CD4-positive, alpha-beta T cell treated with Interferon alpha-2 for 1 hour (primary cell): Measurements from ENCODE around the gene CACNG6.
A peak's percentile ranks its signal among the peaks of the same experiment; 100 is the strongest.

Source experiments
- DNase-seq, 2 donors: peaks; one replicate each; pipeline ENCODE4 v3.0.0-alpha.2; 2020 to 2022

The CACNG6 gene

DNA sequence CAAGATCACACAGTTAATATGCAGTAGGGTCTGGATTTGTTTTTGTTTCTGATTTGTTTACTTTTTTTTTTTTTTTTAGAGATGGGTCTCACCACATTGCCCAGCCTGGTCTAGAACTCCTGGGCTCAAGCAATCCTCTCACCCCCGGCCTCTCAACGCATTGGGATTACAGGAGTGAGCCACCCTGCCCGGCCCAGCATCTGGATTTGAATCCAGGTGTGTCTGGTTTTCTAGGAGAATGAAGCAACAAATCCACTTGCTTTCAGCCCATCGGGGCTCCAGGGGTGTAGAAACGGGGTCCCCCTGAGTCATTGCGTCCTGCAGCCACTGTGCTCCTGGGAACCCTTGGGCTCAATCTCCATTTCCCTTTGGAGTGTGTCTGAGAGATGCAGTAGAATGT is 22.1 kb upstream of the CACNG6 start:
- no peak for DNase-seq

DNA sequence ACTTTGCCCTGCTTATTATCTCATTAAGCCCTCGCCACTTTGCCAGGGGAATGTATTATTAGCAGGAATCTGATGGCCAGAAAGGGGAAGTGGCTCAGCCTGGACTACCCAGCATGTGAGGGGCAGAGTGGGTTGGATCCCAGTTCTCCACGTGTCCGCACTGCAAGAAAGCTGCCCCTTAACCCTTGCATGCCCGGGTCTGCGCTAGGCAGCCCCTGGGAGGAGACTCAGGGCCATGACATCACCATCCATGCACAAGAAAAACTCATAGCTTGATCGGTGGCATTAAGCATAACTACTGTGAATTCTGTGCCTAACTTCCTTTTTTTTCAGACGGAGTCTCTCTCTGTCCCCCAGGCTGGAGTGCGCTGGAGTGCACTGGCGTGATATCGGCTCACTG is 19.8 kb upstream of the CACNG6 start:
- DNase-seq: no peak

DNA sequence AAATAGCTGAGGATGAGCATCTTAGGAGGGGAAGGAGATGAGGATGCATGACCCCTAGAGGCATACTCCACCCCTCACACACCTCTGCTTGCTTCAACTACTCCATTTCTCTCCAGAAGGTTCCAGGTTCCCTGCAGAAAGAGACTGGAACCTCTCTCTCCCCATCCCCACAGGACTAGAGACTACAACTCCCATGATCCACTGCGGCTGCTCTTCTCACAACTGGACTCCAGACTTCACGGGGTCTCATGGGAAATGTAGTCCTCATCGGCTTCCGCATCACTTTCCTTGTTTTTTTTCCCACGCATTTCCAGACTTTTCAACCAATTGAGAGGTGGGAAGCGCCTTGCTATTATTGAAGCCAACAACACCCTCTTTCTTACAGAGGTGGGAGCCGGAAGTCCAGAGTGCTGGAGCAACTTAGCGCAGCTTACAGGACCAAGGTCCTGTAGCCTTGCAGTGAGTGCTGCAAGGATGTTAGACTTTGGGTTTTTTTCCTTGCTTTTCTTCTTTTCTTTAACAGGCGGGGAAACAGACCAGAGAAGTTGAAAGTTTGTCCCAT is 13.9 kb upstream of the CACNG6 start:
- DNase-seq: peak; percentile 72 to 77

DNA sequence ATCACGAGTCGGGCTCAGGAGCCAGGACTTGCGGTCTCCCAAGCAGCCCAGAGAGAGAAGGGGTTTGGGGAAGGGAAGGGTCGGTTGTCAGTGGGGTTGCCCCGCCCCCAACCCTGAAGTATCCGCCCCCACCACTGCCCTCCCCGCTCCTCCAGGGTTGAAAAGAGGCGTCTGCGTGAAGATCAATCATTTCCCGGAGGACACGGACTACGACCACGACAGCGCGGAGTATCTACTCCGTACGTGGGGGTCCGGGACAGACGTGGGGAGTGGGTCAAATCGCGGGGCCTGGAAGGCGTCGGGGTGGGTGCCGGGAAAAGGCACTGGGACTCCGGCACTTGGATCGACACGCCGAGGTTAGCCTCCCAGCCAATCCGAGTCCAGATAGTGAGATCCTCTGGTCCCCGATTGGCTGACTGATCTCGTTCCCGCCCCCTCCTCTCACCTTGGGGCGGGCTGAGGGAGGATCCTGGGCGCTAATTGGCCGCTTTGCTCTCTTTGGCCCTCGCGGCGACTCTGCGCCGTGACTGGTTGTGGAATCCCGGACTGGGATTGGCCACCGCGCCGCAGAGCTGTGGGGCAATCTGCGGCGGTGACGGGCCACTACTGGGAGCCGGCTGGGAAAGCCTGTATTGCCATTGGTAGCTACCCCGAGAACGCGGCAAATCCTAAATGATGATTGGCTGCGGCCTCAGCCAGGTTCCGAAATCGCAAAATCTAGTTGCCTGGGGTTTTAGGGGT is 13.3 kb upstream of the CACNG6 start:
- DNase-seq: peak; percentile 47 to 68

DNA sequence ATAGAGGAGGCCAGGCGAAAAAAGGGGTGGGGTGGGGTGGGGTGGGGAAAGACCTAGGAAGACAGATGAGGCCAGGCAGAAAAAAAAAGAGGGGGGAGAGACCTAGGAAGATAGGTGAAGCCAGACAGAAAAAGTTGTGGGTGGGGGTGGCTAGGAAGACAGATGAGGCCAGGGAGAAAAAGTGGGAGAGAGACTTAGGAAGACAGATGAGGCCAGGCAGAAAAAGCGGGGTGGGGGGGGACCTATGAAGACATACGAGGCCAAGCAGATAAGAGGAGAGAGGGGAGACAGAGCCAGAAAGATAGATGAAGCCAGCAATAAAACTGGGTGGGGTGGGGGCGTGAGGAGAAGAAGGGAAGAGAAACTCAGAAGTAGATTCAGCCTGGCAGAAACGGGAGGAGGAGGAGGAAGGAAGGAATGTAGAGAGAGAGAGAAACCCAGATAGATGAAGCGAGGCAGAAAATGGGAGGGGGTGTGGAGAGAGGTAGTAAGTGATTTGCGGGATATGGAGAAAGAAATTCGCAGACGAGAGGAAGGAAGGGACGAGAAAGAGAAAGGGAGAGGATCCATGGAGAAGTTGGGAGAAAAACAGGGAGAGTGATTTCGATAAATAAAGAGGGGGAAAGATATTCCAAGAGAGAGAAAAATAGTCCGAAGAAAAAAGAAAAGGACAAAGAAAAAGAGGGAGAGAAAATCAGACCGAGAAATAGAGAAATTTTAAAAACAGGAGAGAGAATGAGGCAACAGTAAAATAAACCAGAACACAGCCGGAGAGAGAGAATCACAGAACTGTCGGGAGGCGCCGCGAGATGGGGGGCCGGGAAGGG is 12.2 kb upstream of the CACNG6 start:
- DNase-seq: no peak

DNA sequence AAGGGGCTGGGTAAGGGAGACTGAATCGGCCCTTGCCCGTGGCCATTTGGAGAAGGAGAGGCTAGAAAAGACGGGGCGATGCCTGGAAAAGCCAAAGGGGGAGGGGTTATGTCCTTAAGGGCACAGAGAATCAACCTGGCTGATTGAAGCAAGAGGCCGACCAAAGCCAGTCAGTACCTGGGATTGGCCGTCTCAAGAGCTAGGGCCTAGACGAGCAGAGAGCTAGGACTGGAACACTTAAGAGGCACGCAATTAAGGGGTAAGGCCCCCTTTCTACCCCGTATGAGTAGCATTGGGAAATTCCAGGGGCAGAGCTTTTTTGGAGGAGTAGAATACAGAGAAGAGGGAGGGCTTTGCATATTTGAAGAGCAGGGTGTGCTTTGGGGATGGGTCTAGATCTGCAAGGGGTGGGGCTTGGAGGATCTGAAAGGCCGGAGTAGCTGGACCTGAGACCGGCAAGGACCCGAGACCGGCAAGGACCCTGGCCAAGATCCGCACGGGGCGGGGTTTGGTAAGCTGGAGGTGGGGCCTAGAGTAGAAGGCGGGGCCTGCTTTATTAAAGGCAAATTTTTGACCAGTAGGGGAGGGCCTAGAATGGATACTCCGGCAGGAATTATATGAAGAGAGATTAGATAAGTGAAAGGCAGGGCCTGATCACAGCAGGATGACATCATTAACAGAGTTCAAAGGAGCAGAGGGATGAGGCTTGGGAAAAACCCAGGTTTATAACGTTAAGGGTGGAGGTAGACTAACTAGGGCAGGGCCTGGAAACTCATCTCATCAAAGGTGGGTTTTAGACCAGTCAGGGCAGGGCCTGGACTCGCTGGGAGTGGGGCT is 10.7 kb upstream of the CACNG6 start:
- DNase-seq: no peak

DNA sequence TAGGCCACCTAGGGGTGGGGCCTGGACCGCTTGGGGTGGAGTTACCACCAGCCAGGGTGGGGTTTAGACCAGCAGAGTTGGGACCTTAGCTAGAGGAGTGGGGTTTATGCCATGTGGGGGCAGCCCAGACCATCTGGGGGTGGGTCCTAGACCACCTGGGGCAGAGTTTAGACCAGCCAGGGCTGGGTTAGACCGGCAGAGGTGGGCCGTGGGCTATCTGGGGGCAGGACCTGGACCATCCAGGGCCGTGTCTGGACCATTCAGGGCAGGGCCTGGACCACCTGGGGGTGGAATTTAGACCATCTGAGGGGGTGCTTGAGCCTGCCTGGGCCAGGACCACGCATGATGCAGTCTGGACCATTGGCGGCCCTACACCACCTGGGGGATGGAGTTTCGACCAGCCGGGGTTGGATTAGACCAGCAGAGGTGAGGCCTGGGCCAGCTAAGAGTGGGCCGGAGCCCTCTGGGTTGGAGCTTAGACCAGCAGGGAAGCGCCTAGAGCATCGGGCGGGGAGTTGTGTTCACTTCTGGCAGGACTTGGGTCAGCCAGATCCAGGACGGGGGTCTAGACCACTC is 10.0 kb upstream of the CACNG6 start:
- DNase-seq: no peak

DNA sequence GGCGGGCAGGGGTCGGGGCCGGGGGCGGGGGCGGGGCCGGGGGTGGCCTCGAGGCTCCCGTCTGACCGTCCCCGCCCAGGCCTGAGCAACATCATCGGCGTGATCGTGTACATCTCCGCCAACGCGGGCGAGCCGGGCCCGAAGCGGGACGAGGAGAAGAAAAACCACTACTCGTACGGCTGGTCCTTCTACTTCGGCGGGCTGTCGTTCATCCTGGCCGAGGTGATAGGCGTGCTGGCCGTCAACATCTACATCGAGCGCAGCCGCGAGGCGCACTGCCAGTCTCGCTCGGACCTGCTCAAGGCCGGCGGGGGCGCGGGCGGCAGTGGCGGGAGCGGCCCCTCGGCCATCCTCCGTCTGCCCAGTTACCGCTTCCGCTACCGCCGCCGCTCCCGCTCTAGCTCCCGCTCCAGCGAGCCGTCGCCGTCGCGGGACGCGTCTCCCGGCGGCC is 9.4 kb upstream of the CACNG6 start:
- DNase-seq: no peak

DNA sequence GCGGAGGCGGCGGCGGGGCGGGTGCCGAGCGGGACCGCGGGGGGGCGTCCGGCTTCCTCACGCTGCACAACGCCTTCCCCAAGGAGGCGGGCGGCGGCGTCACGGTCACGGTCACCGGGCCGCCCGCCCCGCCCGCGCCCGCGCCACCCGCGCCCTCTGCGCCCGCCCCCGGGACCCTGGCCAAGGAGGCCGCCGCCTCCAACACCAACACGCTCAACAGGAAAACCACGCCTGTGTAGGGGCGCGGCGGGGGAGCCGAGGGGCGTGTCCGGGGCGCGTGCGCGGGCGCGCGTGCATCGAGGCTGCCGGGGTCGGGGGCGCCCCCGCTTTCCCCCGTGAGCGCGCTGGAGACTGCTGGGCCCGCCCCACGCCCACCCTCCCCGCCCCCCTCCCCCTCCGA is 8.8 kb upstream of the CACNG6 start:
- peak; percentile 23 to 31 for DNase-seq

DNA sequence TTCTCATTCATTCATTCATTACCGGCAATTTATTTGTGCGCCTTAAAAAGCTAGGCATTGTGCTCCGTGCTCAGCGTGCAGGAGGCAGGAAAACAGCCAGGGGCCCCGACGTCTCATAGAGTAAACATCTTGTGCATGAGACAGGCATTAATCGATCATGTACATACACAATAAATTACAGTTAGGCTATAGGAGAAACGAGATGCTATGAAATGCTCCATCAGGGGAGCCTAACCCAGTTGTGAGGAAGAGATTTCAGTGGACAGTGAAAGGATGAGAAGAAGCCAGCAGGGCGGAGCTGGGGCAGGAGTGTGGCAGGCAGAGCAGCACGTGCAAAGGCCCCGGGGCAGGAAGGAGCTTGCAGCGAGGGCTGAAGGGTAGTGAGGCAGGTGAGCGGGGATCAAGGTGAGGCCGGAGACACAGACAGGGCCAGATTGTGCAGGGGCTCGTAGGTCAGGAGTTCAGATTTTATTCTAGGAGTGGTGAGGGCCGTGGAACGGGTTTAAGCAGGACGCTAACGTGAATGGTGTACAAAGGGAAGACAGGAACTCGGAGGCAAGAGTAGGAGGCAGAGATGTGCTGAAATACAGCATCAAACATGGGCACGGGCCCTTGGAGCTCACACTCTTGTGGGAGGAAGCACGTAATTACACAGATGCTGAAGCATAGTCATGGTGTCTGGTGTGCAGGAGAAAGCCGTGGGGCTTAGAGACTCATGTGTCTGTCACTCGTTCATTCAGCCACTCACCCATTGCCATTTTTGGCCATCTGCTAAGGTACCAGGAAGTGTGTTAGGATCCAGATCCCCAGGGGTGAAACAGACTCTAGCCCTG is 7.8 kb upstream of the CACNG6 start:
- DNase-seq: no peak

DNA sequence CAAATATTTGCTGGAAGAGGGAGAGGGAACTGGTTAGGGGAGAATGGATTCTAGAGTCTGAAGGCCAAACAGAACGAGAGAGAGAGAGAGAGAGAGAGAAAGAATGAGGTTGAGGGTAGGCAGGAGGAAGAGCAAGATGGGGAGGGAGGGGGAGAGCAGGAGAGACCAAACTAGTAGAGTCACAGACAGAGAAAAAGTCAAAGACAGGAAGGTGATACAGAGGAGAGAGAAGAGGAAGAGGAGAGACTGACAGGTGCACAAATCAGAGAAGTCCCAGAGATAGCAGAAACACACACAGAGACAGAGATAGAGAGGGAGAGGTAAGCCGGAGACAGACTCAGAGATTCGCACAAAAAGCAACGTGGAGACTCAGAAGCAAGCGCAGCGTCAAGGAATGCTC is 5.6 kb upstream of the CACNG6 start:
- DNase-seq: no peak

DNA sequence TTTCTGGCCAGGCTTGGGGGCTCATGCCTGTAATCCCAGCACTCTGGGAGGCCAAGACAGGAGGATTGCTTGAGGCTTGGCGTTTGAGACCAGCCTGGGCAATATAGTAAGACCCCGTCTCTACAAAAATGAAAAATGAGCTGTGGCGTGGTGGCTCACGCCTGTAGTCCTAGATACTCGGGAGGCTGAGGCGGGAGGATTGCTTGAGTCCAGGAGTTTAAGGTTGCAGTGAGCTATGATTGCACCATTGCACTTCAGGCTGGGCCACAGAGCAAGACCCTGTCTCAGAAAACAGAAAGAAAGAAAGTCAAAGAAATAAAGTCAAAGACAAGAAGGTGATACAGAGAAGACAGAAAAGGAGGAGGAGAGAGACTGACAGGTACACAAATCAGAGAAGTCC is 2.5 kb upstream of the CACNG6 start:
- DNase-seq: no peak

DNA sequence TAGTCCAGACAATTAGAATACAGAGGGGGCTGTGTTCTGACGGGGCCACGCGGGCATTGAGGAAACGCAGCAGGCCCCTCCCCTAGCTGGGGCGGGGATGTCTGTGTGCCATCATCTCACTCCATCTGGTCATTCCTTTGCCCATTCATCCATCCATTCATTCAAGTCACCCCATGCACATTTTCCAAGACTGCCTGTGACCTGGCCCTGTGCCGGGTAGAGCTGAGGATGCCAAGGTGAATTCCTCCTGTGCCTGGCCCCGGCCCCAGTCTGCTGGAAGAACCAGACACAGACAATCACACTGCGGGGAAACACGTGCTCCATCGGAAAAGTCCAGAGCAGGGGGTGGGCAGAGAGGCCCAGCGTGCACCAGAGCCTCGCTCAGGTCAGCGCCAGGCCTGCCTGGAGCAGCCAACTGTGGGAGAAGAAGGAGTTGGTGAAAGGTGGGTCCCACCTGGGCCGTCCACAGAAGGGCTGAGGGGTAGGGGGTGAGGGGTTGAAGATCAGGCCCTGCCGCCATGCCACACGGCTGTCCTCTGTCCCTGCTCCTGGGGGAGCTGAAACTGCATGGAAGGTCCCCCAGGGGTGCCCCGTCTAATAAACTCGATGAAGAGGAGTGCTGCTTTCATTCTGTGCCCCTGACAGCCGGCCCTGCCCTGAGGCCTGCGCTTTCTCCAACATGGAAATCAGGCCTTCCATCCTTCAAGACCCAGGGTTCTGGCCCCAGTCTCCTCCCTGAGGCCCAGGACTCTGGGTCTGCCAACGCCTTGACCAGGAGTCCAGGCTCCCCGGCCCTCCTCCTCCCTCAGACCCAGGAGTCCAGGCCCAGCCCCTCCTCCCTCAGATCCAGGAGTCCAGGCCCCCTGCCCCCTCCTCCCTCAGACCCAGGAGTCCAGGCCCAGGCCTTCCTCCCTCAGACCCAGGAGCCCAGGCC is 1.6 kb upstream of the CACNG6 start:
- DNase-seq: no peak

DNA sequence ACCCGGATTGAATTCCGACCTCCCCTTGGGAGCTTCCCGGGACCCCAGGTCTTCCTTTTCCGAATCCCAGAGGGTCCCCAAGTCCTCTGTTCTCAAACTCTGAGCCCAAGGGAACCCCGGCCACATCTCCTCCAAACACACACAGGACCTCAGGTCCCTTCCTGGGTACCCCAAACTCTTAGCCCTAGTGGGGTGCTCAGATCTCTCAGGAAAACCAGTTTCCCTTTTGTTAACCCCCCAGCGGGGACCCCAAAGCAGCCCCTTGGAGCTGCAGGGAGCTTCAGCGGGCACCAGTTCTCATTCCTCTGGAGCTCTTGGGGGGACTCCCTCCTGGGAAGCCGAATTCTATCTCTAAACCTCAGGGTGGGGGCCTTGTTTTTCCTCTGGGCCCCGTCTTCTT is 774 bp downstream of the CACNG6 start:
- DNase-seq: no peak

DNA sequence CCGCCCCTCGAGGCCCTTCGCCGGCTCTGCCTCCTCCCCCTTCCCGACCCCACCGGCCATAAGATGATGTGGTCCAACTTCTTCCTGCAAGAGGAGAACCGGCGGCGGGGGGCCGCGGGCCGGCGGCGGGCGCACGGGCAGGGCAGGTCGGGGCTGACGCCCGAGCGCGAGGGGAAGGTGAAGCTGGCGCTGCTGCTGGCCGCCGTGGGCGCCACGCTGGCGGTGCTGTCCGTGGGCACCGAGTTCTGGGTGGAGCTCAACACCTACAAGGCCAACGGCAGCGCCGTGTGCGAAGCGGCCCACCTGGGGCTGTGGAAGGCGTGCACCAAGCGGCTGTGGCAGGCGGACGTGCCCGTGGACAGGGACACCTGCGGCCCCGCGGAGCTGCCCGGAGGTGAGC is 1.4 kb downstream of the CACNG6 start:
- DNase-seq: no peak

DNA sequence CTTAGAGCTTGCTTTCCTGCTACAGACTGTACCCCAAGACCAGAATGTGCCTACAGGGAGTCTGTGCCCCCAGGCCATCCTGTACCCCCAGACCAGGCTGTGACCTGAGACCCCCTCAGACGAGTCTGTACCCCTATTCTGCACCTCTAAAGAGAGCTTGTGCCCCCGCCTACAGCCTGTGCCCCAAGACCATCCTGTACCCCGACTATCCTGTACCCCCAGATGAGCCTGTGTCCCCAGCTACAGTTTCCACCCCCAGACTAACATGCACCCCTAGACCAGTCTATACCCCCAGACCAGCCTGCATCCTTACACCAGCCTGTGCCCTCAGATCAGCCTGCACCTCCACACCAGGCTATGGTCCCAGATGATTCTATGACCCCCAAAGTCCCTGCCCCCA is 2.0 kb downstream of the CACNG6 start:
- no peak for DNase-seq

DNA sequence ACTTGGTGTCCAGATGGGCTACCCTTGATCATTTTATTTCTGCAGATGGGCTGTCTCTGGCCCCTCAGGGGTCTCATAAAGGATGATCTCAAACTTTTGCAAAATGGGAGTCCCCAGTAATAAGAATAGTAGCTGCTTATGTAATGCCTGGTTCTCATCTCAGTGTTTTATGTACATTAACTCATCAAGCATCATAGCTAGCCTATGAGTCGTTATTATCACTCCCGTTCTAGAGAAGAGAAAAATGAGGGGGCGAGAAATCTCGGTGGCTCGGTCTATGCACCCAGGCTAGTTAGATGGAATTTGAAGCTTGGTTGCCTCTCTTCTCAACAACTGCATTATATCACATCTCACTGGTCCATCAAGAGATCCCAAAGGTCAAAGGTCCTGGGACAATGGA is 3.4 kb downstream of the CACNG6 start:
- no peak for DNase-seq

DNA sequence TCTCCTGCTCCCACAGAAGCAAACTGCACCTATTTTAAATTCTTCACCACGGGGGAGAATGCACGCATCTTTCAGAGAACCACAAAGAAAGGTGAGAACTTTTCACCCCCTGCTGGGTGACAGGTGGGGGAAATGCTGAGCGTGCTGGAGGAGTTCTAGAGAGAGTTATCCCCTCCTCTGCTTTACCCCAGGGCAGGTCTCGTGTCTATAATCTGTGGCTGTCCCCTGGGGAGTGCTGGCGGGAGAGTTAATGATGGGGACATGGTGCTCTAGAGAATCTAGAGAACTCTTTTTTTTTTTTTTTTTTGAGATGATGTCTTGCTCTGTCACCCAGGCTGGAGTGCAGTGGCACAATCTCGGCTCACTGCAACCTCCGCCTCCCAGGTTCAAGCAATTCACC is 6.8 kb downstream of the CACNG6 start:
- DNase-seq: no peak

DNA sequence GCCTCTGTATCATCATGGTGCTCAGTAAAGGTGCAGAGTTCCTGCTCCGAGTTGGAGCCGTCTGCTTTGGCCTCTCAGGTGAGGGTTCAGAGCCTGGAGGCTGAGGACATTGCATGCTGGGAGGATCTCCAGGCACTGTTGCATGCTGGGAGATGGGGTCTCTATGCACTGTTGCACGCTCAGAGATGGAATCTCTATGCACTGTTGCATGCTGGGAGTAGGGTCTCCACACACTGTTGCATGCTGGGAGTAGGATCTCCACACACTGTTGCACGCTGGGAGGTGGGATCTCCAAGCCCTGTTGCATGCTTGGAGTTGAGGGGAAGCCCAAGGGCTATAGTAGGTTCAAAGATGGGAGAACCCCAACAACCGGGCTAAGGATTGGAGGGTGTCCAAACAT is 8.3 kb downstream of the CACNG6 start:
- no peak for DNase-seq

DNA sequence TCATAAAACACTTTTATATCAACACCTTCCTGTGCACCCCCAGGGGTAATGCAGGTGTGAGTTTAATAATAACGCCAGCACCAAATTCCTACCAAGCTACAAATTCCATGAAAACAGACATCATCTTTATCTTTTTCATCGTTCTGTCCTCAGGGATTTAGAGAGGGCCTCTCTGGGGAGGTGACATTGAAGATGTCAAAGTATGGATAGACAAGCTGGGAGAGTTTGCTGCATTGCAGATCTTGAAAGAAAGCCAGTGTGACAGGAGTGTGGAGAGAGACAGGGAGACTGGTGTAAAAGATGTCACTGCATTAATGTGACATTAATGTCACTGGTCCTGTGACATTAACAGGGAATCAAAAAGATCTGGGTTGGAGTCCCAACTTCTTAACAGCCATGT is 10.1 kb downstream of the CACNG6 start:
- no peak for DNase-seq
